HL-60 (cell line): ENCODE measurements around the gene PTPRO.
A peak's percentile ranks its signal among the peaks of the same experiment; 100 is the strongest.

ENCODE experiments used
- CTCF ChIP-seq: IDR thresholded peaks from one replicate; pipeline ENCODE4 v1.5.1; 2011; ENCODE audit warnings: low read length, control low read depth, inconsistent platforms; ENCODE audit not compliant: insufficient read depth
- GABPA ChIP-seq: IDR thresholded peaks from 2 replicates; pipeline ENCODE4 v1.6.1; 2012; ENCODE audit warnings: low read depth
- REST ChIP-seq: IDR thresholded peaks from 2 replicates; pipeline ENCODE4 v1.6.1; 2012; ENCODE audit warnings: low read depth; ENCODE audit not compliant: insufficient replicate concordance
- SPI1 ChIP-seq: IDR thresholded peaks from 2 replicates; pipeline ENCODE4 v1.6.1; 2012; ENCODE audit warnings: low read depth, mild to moderate bottlenecking, borderline replicate concordance

GRCh38 chr12:15584366-15585041 is 262.2 kb downstream of the PTPRO start:
- TF ChIP-seq CTCF (peak; percentile 55), REST (no peak), SPI1 (no peak), GABPA (no peak)
